Lower leg skin (tissue), 4 donors: ENCODE measurements around the gene ERGIC1. TPM values are rescaled to one million over a fixed set of nuclear protein-coding genes. Genes with fewer than 3 reads are reported as not detected.

Source experiments
- DNase-seq, 2 donors: peaks; one replicate each; pipeline ENCODE4 v3.0.0-alpha.2; 2019; ENCODE audit warnings: low spot score in 2 of 2
- H3K4me3 ChIP-seq: fragments of 200-600 bp; sonication (generic); 2 replicates; pipeline ENCODE4 v1.5.1; 2017; ENCODE audit warnings: mild to moderate bottlenecking, low read depth; ENCODE audit not compliant: poor library complexity, severe bottlenecking
- POLR2A ChIP-seq, 2 donors: fragments of 450-650 bp; IDR thresholded peaks; one replicate each; pipeline ENCODE4 v1.6.1; 2016 to 2017; ENCODE audit warnings: antibody characterized with exemption in 2 of 2, mild to moderate bottlenecking in 1 of 2, moderate library complexity in 1 of 2
- WGBS, 2 donors: methylation state at CpG; one replicate each; pipeline ENCODE4 v1.1.5; 2018; 5-methylcytosine and 5-hydroxymethylcytosine counted together
- intact Hi-C: fragments of 100-400 bp; cut with DNase I; formaldehyde crosslinking; loops from one replicate; pipeline ENCODE4 v1.15.0; 2023; ENCODE audit warnings: low total_unique reads
- total RNA-seq, 4 donors: library from RNA; depleted of rRNA; stranded (reverse); fragments of >200 nt; gene quantifications; one replicate each; pipeline ENCODE4 v1.1.0, GENCODE V29; 2016
- TF ChIP-seq, protein P1 (sequence below), 3 donors: fragments of 450-650 bp; IDR thresholded peaks; one replicate each; pipeline ENCODE4 v1.5.1; 2016; ENCODE audit warnings: antibody characterized with exemption in 3 of 3, mild to moderate bottlenecking in 3 of 3, moderate library complexity in 2 of 3

ERGIC1 gene
- total RNA-seq, 4 donors from 2014 or later, result 62.9 to 114 (median 82.6) TPM

DNA sequence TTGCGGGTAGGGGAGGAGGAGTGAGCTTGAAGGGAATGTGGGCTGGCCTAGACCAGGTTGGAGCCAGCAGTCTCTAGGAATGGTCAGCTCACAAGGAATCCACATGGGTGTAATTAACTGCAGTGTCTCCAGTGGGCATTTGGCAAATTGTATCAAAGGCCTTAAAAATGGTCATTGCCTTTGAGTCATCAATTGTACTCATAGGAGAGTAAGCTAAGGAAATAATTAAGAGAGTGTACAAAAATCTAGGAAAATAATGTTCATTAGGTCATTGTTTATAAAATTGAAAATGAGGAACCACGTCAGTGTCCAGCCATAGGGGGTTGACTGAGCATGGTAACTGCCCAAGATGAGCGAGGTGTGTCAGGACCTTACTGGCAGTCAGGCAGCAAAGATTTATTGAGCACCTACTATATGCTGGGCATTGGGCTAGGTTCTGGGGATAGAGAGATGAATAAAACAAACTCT lies 95.4 kb downstream of the ERGIC1 start:
- TF ChIP-seq, protein P1, sequence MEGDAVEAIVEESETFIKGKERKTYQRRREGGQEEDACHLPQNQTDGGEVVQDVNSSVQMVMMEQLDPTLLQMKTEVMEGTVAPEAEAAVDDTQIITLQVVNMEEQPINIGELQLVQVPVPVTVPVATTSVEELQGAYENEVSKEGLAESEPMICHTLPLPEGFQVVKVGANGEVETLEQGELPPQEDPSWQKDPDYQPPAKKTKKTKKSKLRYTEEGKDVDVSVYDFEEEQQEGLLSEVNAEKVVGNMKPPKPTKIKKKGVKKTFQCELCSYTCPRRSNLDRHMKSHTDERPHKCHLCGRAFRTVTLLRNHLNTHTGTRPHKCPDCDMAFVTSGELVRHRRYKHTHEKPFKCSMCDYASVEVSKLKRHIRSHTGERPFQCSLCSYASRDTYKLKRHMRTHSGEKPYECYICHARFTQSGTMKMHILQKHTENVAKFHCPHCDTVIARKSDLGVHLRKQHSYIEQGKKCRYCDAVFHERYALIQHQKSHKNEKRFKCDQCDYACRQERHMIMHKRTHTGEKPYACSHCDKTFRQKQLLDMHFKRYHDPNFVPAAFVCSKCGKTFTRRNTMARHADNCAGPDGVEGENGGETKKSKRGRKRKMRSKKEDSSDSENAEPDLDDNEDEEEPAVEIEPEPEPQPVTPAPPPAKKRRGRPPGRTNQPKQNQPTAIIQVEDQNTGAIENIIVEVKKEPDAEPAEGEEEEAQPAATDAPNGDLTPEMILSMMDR (IDR thresholded peaks at IDR 0.05), result no peak
- TF ChIP-seq POLR2A (IDR thresholded peaks at IDR 0.05), result no peak
- no peak overlapping the region for H3K4me3 ChIP-seq
- no peak for DNase-seq
- WGBS, 2 donors, result 77 to 80% methylated on average over 3 of the region's 3 CpGs
- intact Hi-C loops, result loop anchor here (10.0 kb wide), 1 partner anchor 155 kb away; the partner anchor contains the start of gene DUSP1

DNA sequence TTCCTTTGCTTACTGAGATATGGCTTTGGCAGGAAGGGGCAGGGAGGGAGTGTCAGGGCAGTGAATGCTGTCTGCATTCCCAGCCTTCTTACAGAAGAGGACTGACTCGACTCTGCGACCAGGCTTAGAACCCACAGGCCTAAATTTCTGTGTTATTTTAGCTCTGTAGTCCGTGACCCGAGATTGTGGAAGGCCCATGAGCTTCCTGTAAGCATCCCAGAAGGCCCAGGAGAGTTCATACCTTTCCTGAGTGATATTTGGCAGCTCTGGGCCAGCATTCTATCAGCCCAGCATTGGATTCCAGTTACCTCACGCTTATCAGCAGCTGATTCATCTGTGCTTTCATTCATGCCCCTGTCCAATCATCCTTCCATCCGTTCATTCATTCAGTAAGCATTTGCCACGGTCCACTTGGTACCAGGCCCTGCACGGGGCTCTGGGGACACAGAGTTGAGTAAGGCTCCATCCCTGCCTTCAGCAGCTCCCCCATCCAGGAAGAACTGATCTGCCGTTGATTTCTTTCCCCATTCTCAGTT lies 97.0 kb downstream of the ERGIC1 start:
- no peak for TF ChIP-seq POLR2A (IDR thresholded peaks at IDR 0.05)
- TF ChIP-seq, protein P1 (IDR thresholded peaks at IDR 0.05), result no peak
- WGBS, 2 donors, result 55 to 63% methylated on average over 9 of the region's 9 CpGs
- intact Hi-C loops, result loop anchor here (10.0 kb wide), 1 partner anchor 466 kb away; no protein-coding TSS in a partner anchor
- no peak overlapping the region for H3K4me3 ChIP-seq
- DNase-seq, result peak in 1 of 2 donors; percentile 47

DNA sequence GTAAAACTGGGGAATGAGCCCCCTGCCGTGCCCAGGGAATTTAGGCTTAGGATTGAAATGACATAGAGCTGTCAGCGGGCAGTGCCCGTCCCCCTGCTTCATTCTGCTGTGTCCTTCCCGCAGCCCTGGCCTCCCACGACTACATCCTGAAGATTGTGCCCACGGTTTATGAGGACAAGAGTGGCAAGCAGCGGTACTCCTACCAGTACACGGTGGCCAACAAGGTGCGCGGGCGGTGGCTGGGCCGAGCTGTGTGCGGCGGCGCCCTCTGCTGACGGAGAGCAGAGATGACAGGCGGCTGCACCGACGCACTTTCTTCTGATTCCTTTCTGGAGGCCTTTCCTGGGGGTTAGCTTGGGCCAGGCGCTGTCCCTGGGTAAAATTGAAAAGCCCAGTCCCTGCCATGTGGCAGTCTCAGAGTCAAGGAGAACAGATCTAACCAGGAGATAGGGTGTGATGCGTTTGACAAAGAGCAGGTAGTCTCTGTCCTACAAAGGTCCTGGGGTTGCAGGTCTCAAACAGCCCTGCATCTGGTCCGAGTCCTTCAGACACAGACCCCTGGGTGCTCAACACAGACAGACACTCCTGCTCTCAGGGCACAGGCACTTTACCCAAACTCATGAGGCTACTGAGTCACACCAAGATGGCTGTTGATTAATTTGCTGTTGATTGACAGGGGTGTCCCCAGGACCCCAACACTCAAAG lies 98.4 kb downstream of the ERGIC1 start:
- TF ChIP-seq POLR2A (IDR thresholded peaks at IDR 0.05), result no peak
- TF ChIP-seq, protein P1 (IDR thresholded peaks at IDR 0.05), result peak in 1 of 3 donors; percentile 94
- H3K4me3 ChIP-seq, result no peak overlapping the region
- peak; percentile 51 to 96 for DNase-seq
- WGBS, 2 donors, result 14 to 16% methylated on average over 22 of the region's 22 CpGs
- intact Hi-C loops, result loop anchor here (1.0 to 10.0 kb wide), 2 partner anchors 219 to 468 kb away; no protein-coding TSS in a partner anchor

DNA sequence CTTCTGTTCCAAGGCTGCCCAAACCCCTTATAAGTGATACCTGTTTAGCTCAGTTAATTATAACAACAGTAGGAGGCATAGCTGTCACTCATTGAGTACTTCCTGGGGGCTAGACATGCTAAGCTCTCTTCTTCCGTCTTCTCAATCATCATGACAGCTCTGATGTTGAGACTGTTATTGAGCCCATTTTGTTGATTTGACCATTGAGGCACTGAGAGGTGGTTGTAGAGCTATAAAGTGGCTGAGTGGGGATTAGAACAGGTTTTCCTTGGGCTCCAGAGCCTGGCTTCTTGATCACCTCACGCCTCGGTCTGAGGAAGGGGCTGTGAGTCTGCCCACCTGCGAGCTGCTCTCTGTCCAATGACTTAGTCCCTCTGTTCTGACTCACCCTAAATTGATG lies 99.2 kb downstream of the ERGIC1 start:
- intact Hi-C loops, result loop anchor here (10.0 kb wide), 1 partner anchor 468 kb away; no protein-coding TSS in a partner anchor
- no peak for DNase-seq
- H3K4me3 ChIP-seq, result no peak overlapping the region
- TF ChIP-seq POLR2A (IDR thresholded peaks at IDR 0.05), result no peak
- TF ChIP-seq, protein P1 (IDR thresholded peaks at IDR 0.05), result no peak
- WGBS, 2 donors, result 86 to 88% methylated on average over 4 of the region's 4 CpGs

DNA sequence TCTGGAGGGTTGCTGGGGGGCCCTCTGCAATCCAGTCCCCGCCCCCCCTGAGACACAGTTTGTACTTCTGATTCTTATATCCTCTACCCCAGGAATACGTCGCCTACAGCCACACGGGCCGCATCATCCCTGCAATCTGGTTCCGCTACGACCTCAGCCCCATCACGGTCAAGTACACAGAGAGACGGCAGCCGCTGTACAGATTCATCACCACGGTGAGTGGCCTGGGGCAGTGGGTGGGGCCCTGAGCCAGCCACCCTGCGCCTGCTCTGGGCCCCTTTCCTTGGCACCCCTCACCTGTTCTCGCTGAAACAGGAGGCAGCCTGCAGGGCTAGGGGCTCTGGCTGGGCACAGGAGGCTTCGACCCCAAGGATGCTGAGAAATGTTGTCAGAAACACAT lies 101.0 kb downstream of the ERGIC1 start:
- no peak for DNase-seq
- WGBS, 2 donors, result 84 to 87% methylated on average over 10 to 14 of the region's 14 CpGs
- no peak for TF ChIP-seq POLR2A (IDR thresholded peaks at IDR 0.05)
- TF ChIP-seq, protein P1 (IDR thresholded peaks at IDR 0.05), result no peak
- intact Hi-C loops, result loop anchor here (10.0 kb wide), 1 partner anchor 470 kb away; no protein-coding TSS in a partner anchor
- H3K4me3 ChIP-seq, result no peak overlapping the region
